ENCODE results near the gene CHI3L2.

DNA sequence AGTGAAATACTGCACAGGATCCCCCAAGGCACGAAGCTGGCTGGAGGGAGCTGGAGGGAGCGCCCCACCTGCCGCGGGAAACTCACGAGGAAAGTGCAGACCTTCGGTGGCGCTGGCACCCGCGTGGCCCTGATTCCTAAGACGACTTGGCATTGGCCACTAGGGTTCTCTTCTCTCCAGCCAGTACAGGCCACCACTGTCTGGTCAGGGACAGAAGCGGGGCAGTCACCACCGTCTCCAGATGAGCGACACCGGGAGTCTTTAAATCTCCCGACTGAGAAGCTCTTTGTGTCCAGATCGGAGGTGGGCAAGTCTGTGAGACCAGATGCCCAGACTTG is 43.9 kb downstream of the CHI3L2 start:
- TF ChIP-seq, protein P1, sequence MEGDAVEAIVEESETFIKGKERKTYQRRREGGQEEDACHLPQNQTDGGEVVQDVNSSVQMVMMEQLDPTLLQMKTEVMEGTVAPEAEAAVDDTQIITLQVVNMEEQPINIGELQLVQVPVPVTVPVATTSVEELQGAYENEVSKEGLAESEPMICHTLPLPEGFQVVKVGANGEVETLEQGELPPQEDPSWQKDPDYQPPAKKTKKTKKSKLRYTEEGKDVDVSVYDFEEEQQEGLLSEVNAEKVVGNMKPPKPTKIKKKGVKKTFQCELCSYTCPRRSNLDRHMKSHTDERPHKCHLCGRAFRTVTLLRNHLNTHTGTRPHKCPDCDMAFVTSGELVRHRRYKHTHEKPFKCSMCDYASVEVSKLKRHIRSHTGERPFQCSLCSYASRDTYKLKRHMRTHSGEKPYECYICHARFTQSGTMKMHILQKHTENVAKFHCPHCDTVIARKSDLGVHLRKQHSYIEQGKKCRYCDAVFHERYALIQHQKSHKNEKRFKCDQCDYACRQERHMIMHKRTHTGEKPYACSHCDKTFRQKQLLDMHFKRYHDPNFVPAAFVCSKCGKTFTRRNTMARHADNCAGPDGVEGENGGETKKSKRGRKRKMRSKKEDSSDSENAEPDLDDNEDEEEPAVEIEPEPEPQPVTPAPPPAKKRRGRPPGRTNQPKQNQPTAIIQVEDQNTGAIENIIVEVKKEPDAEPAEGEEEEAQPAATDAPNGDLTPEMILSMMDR (IDR thresholded peaks at IDR 0.05) = no peak
- TF ChIP-seq POLR2A (IDR thresholded peaks at IDR 0.05) = no peak
